Adrenal gland (tissue), 12 donors: ENCODE results near the gene FANCI. TPM values are rescaled to one million over a fixed set of nuclear protein-coding genes. Genes with fewer than 3 reads are reported as not detected.
A peak's percentile ranks its signal among the peaks of the same experiment; 100 is the strongest.

Experiments used
- DNase-seq, 7 donors: peaks; one replicate each; pipeline ENCODE4 v3.0.0-alpha.2; 2019 to 2020
- H3K27ac ChIP-seq, 5 donors: fragments of 200-600 bp; sonication (generic) in 4 of 5; 1 replicate in 3 of 5; 2 replicates in 2 of 5; pipeline versions ENCODE4 v1.5.1 to v1.8.0; 2016 to 2020; ENCODE audit warnings: mild to moderate bottlenecking in 1 of 5
- H3K27me3 ChIP-seq: fragments of 200-600 bp; 2 replicates; pipeline ENCODE4 v1.8.0; 2021
- H3K36me3 ChIP-seq, 2 donors: fragments of 200-600 bp; replicated peaks in 1 of 2; 1 replicate in 1 of 2; 2 replicates in 1 of 2; pipeline versions ENCODE4 v1.5.1 to v1.8.0; 2018 to 2022
- H3K4me1 ChIP-seq, 2 donors: fragments of 200-600 bp; replicated peaks in 1 of 2; 1 replicate in 1 of 2; 2 replicates in 1 of 2; pipeline versions ENCODE4 v1.5.1 to v1.8.0; 2018 to 2021
- H3K4me3 ChIP-seq, 4 donors: fragments of 200-600 bp; sonication (generic) in 3 of 4; one replicate each; pipeline ENCODE4 v1.5.1; 2016 to 2018
- H3K9me3 ChIP-seq, 3 donors: fragments of 200-600 bp; sonication (generic) in 1 of 3; replicated peaks in 1 of 3; 1 replicate in 2 of 3; 2 replicates in 1 of 3; pipeline versions ENCODE4 v1.5.1 to v1.8.0; 2016 to 2021
- POLR2A ChIP-seq, 2 donors: fragments of 450-650 bp; IDR thresholded peaks; one replicate each; pipeline ENCODE4 v1.6.1; 2017; ENCODE audit warnings: antibody characterized with exemption in 2 of 2, mild to moderate bottlenecking in 2 of 2, moderate library complexity in 1 of 2
- WGBS, 4 donors: extraction: QIAGEN DNeasy Blood & Tissue Kit in 2 of 4; methylation state at CpG; one replicate each; pipeline versions ENCODE4 v1.1.5 to v1.1.7; 2013 to 2017; 5-methylcytosine and 5-hydroxymethylcytosine counted together
- intact Hi-C, 2 donors: fragments of 100-400 bp; cut with DNase I; formaldehyde crosslinking; loops; one replicate each; pipeline versions ENCODE4 v1.14.1 to v1.15.0; 2022 to 2023
- polyA plus RNA-seq, 3 donors: library from polyadenylated mRNA; stranded (reverse); fragments of 200-250 nt in 2 of 3; fragments of 350-450 nt in 1 of 3; fragmentation: Illumina TruSeq in 1 of 3; extraction: RNeasy Lipid Tissue Mini Kit (QIAGEN cat#74804) in 1 of 3; gene quantifications; one replicate each; pipeline ENCODE4 v1.2.3, GENCODE V29; 2013 to 2014
- total RNA-seq, 9 donors: library from RNA; depleted of rRNA in 4 of 9; stranded (reverse); fragments of >200 nt in 4 of 9; fragments of 120-200 nt in 1 of 9; fragmentation: NEBNext Ultra II Directional in 1 of 9; extraction: Animal tissue kit (Norgen Biotek cat#: 25700) in 1 of 9; gene quantifications; one replicate each; pipeline versions ENCODE4 v1.1.0 to v1.2.4, GENCODE V29; 2013 to 2023
- TF ChIP-seq, protein P1 (sequence below), 6 experiments: fragments of 450-650 bp in 4 of 6; fragments of 200-600 bp in 2 of 6; sonication (generic) in 1 of 6; IDR thresholded peaks; 1 replicate in 5 of 6; 2 replicates in 1 of 6; pipeline versions ENCODE4 v1.5.1 to v1.8.0; 2016 to 2021; ENCODE audit warnings: antibody characterized with exemption in 6 of 6, mild to moderate bottlenecking in 2 of 6, moderate library complexity in 1 of 6
- donor health status: healthy with polysubstance abuse.
- donor health status: Bipolar disorder and iron deficiency.
- donor health status: DM: yes; HTN: yes; CAD: no.
- donor health status: DM: no; HTN: no; CAD: no.
- donor health status: DM: no; HTN: no; CAD: no.
- donor health status: DM: yes; HTN: yes; CAD: no.

Gene FANCI
- total and polyA plus RNA-seq, 12 donors = 1.5 to 23.5 (median 4.5) TPM

- peak in 1 of 7 donors; percentile 60 for DNase-seq
- intact Hi-C loops = loop anchor here in 1 of 2 donors (10.0 kb wide), 1 partner anchor 89 kb away; the partner anchor contains the start of gene FANCI
- H3K4me1 ChIP-seq = peaks cover 9 to 54% of the 10 kb centered on the region in 2 donors
- H3K36me3 ChIP-seq = peaks cover 0 to 43% of the 10 kb centered on the region in 2 donors
- H3K4me3 ChIP-seq = peak overlapping the region; percentile 37 to 93 (median 69)
- TF ChIP-seq POLR2A (IDR thresholded peaks at IDR 0.05) = no peak
- TF ChIP-seq, protein P1, sequence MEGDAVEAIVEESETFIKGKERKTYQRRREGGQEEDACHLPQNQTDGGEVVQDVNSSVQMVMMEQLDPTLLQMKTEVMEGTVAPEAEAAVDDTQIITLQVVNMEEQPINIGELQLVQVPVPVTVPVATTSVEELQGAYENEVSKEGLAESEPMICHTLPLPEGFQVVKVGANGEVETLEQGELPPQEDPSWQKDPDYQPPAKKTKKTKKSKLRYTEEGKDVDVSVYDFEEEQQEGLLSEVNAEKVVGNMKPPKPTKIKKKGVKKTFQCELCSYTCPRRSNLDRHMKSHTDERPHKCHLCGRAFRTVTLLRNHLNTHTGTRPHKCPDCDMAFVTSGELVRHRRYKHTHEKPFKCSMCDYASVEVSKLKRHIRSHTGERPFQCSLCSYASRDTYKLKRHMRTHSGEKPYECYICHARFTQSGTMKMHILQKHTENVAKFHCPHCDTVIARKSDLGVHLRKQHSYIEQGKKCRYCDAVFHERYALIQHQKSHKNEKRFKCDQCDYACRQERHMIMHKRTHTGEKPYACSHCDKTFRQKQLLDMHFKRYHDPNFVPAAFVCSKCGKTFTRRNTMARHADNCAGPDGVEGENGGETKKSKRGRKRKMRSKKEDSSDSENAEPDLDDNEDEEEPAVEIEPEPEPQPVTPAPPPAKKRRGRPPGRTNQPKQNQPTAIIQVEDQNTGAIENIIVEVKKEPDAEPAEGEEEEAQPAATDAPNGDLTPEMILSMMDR (IDR thresholded peaks at IDR 0.05) = no peak
- WGBS, 4 donors = 1 to 24% (median 3%) methylated on average over 3 to 43 of the region's 43 CpGs
- peak overlapping the region in 4 of 5 donors; percentile 86 to 97 (median 90) for H3K27ac ChIP-seq
- H3K9me3 ChIP-seq = no peaks in the 10 kb centered on the region
- no peaks in the 10 kb centered on the region for H3K27me3 ChIP-seq
Observed at GRCh38 chr15:89333959-89334509, 90.3 kb downstream of the FANCI start.

DNA sequence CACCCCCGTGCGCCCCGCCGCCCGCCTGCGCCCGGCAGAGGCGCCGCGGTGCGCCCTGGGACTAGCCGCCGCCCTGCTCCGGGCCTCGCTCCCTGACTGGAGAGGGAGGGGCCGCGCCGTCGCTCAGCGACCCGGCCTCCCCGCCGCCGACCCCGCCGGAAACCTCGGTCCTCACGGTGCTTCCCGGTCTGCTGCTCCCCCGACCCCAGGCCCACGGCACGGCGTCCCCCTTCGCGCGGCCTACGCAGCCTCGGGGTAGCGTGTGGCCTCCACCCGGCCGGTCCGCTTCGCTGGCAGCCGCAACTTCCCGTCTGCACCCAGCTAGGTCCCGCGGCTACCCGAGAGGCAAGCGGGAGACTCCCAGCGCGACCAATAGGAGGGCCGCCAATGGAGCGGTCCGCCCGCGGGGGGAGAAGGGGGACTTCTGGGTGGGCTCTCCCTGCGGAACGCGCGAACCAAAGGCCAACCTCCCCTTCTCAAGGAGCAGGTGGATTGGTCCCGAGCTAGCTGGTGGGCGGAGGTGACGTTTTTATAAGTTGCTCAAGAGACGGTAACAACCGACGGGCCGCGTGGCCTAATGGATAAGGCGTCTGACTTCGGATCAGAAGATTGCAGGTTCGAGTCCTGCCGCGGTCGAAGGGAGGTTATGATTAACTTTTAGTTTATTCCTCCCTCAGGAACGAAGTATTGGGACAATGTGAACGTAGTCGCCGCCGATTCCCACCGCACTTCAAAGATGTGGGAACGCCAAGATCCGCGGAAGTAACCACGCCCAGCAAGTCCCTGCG, 90.9 kb downstream of the FANCI start, which contains the start of gene POLG:
Gene POLG, minus strand, starts transcription at position 315 of the 788 bp plus-strand sequence. CDS start 1,070 bp downstream, outside the sequence.
- peak within 1 kb of the TSS in 4 of 5 donors; percentile 86 to 97 (median 90) for H3K27ac ChIP-seq
- intact Hi-C loops = loop anchor here in 1 of 2 donors (10.0 kb wide), 1 partner anchor 90 kb away; the partner anchor contains the start of gene FANCI
- H3K36me3 ChIP-seq = peaks cover 0 to 36% of the 10 kb centered on the region in 2 donors
- no peaks in the 10 kb centered on the region for H3K9me3 ChIP-seq
- peak; percentile 99 to 100 (median 99) for DNase-seq
- H3K27me3 ChIP-seq = no peaks in the 10 kb centered on the region
- peaks cover 9 to 47% of the 10 kb centered on the region in 2 donors for H3K4me1 ChIP-seq
- TF ChIP-seq POLR2A (IDR thresholded peaks at IDR 0.05) = peak; percentile 93 to 95
- TF ChIP-seq, protein P1 (IDR thresholded peaks at IDR 0.05) = peak in 1 of 6 experiments; percentile 5
- peak within 1 kb of the TSS; percentile 37 to 93 (median 69) for H3K4me3 ChIP-seq
- 0% methylated on average over 17 to 85 of the region's 85 CpGs for WGBS, 4 donors

DNA sequence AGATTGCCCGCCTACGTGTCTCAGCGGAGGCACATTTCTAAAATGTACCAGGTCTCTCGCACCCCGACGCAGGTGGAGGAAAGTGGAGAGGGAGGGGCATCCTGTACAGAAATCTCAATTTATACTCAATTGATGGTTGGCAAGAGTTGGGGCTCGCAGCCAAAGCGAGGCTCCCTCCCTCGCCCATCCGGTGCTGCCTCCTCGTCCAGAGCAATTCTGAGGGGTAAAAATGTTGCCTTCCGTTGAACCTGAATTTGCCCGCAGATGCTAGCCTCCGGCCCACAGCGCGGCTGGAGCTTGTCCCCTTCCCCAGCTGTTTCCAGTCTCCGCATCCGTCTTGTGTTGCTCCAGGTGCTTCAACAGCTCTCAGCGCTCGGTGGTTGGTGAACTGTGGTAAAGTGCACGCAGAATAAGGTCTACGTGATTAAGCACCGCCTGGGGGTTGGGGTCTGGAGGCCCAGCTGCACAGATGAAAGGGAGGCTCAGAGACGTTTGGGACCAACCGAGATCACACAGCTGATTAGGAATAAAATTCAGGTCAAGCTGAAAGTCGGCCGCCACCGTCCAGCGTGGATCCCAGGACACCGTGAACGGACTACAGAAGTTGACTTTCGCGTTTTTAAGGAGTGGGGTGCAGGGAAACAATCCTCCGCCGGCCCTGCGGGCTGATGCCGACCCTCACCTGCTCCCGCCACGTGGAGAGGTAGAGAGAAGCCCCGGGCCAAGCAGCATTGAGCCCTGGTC, 91.7 kb downstream of the FANCI start:
- 6 to 10% (median 8%) methylated on average over 20 to 40 of the region's 40 CpGs for WGBS, 4 donors
- H3K9me3 ChIP-seq = no peaks in the 10 kb centered on the region
- no peaks in the 10 kb centered on the region for H3K27me3 ChIP-seq
- H3K4me3 ChIP-seq = peak overlapping the region in 2 of 4 donors; percentile 2 to 50
- H3K27ac ChIP-seq = peak overlapping the region in 3 of 5 donors; percentile 29 to 86 (median 43)
- peak in 2 of 7 donors; percentile 10 to 71 for DNase-seq
- TF ChIP-seq POLR2A (IDR thresholded peaks at IDR 0.05) = no peak
- TF ChIP-seq, protein P1 (IDR thresholded peaks at IDR 0.05) = no peak
- H3K4me1 ChIP-seq = peaks cover 11 to 45% of the 10 kb centered on the region in 2 donors
- intact Hi-C loops = loop anchor here in 1 of 2 donors (10.0 kb wide), 1 partner anchor 91 kb away; the partner anchor contains the start of gene FANCI
- peaks cover 0 to 29% of the 10 kb centered on the region in 2 donors for H3K36me3 ChIP-seq
